Prostate gland (tissue), 2 donors: ENCODE data around the gene ZC3HAV1L.

Experiments
- POLR2AphosphoS5 ChIP-seq: sonication (generic); formaldehyde crosslinking; IDR thresholded peaks from one replicate; pipeline ENCODE4 v1.6.1; 2017; ENCODE audit warnings: antibody characterized with exemption
- TF ChIP-seq, protein P1 (sequence below), 4 experiments: fragments of 200-600 bp in 2 of 4; fragments of 450-650 bp in 2 of 4; sonication (generic) in 2 of 4; IDR thresholded peaks; 1 replicate in 3 of 4; 2 replicates in 1 of 4; pipeline ENCODE4 v1.5.1; 2016 to 2019; ENCODE audit warnings: antibody characterized with exemption in 4 of 4, mild to moderate bottlenecking in 2 of 4, moderate library complexity in 2 of 4

DNA sequence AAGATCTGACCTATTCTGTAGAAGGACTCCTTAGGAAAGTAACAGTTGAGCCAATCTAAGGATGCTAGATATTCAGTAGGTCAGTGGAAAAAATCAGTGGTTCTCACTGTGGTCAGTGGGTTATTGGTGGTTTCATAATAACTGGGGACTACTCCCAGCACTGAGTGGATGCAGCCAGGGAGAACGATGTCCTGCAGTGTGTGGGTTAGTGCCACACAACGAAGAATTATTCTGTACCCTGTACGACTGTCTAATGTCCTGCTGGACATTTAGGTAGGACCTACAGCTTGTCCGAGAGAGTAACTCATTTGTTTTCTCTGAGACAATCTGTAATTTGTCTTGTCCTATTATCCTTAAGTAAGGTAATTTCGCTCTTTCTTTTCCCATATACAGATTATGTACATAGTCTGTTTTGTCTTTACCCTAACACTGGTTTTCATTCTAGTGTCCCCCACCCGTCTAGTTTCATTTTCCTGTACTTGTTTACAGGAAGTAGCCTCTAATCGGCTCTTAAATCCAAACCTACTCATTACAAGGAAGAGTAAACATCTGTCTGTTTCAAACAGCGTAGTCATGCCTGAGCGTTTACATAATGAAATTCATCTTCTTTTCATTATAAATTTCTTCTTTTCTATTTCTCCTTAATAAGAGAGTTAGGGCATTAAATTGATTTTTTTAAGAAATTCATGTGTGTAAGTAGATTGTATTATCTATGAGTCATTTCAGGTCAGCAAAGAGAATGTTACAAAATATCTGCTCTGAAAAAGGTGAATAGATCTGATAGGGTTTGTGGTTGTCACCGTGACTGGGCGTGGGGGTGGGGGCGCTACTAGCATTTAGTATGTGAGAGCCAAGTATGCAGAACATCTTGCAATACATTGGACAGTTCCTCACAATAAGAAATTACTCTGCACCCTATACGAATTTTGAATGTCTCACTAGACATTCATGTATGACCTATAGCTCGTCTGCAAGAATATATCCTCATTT lies 8.3 kb upstream of the ZC3HAV1L start:
- no peak for TF ChIP-seq POLR2AphosphoS5
- TF ChIP-seq, protein P1, sequence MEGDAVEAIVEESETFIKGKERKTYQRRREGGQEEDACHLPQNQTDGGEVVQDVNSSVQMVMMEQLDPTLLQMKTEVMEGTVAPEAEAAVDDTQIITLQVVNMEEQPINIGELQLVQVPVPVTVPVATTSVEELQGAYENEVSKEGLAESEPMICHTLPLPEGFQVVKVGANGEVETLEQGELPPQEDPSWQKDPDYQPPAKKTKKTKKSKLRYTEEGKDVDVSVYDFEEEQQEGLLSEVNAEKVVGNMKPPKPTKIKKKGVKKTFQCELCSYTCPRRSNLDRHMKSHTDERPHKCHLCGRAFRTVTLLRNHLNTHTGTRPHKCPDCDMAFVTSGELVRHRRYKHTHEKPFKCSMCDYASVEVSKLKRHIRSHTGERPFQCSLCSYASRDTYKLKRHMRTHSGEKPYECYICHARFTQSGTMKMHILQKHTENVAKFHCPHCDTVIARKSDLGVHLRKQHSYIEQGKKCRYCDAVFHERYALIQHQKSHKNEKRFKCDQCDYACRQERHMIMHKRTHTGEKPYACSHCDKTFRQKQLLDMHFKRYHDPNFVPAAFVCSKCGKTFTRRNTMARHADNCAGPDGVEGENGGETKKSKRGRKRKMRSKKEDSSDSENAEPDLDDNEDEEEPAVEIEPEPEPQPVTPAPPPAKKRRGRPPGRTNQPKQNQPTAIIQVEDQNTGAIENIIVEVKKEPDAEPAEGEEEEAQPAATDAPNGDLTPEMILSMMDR (IDR thresholded peaks at IDR 0.05) = no peak
